Activated naive CD8-positive, alpha-beta T cell treated with anti-CD3 and anti-CD28 coated beads for 36 hours (primary cell): ENCODE results near the gene AATK. TPM values are rescaled to one million over a fixed set of nuclear protein-coding genes. Genes with fewer than 3 reads are reported as not detected.

Experiments used
- DNase-seq: peaks from one replicate; pipeline ENCODE4 v3.0.0; 2021
- H3K27ac Mint-ChIP-seq: one replicate; pipeline ENCODE4 v1.8.0; 2022; ENCODE audit warnings: mild to moderate bottlenecking, moderate library complexity, mixed read lengths
- H3K27me3 Mint-ChIP-seq: one replicate; pipeline ENCODE4 v1.8.0; 2022; ENCODE audit warnings: mild to moderate bottlenecking, mixed read lengths
- H3K36me3 Mint-ChIP-seq: one replicate; pipeline ENCODE4 v1.8.0; 2021; ENCODE audit warnings: mild to moderate bottlenecking, mixed read lengths
- H3K4me1 Mint-ChIP-seq: one replicate; pipeline ENCODE4 v1.8.0; 2021; ENCODE audit warnings: mixed read lengths
- H3K4me3 Mint-ChIP-seq: one replicate; pipeline ENCODE4 v1.8.0; 2022; ENCODE audit warnings: mild to moderate bottlenecking, moderate library complexity, mixed read lengths
- H3K9me3 Mint-ChIP-seq: one replicate; pipeline ENCODE4 v1.8.0; 2022; ENCODE audit warnings: mixed read lengths
- total RNA-seq, 2 experiments: library from RNA; stranded (reverse); gene quantifications; one replicate each; pipeline ENCODE4 v1.2.3, GENCODE V29; 2021

The AATK gene
- total RNA-seq, 2 experiments from 2014 or later: 0.21 to 0.26 TPM

DNA sequence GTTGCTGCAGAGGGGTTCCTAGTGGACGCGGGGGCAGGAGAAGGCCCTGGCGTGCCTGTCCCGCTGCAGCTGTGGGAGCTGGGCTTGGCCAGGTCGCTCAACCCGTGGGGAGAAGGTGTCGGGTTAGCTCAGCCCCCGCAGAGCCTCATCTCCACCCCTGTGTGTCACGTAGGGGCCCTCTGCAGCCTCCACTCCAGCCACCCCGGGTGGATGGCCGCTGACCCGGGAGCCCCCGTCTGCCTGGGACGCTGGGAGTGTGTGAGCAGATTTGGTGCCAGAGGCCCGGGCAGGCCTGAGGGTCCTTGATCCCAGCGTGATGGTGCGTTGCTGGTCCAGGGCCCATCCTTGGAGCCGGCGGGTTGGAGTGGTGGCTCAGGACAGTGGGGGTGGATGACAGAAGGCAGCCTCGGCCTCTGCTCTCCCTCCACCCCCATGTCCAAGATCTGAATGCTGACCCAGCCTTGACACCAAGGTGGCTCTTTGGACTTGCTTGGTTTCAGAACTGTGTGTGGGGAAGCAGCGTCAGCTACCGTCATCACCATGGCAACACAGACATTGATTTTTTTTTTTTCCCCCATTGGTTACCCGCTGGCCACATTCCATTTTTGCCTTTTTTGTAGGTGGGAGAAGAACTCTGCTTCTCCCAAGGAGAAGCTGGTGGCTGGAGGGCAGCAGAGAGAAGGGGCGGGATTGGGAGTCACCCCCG, 95.3 kb downstream of the AATK start:
- Mint-ChIP-seq H3K4me3 (no peak overlapping the region), H3K9me3 (no peaks in the 10 kb centered on the region), H3K4me1 (no peaks in the 10 kb centered on the region), H3K27ac (no peak overlapping the region), H3K27me3 (no peaks in the 10 kb centered on the region), H3K36me3 (peaks cover 2% of the 10 kb centered on the region)
- DNase-seq: no peak

GRCh38 chr17:81069135-81069645, 96.8 kb downstream of the AATK start:
- Mint-ChIP-seq H3K27me3 (no peaks in the 10 kb centered on the region), H3K36me3 (peaks cover 2% of the 10 kb centered on the region), H3K4me3 (no peak overlapping the region)

GRCh38 chr17:81068411-81069134, 97.4 kb downstream of the AATK start:
- Mint-ChIP-seq H3K36me3 (peaks cover 2% of the 10 kb centered on the region), H3K27ac (no peak overlapping the region), H3K4me3 (no peak overlapping the region), H3K27me3 (no peaks in the 10 kb centered on the region), H3K9me3 (no peaks in the 10 kb centered on the region), H3K4me1 (peaks cover 2% of the 10 kb centered on the region)
- DNase-seq: no peak

More at GRCh38 chr17:81069135-81069645, 96.8 kb downstream of the AATK start:
- no peak overlapping the region for H3K27ac Mint-ChIP-seq
- no peaks in the 10 kb centered on the region for H3K9me3 Mint-ChIP-seq
- no peak for DNase-seq
- H3K4me1 Mint-ChIP-seq: no peaks in the 10 kb centered on the region

GRCh38 chr17:81067391-81067811, 98.6 kb downstream of the AATK start:
- peaks cover 2% of the 10 kb centered on the region for H3K4me1 Mint-ChIP-seq
- no peak overlapping the region for H3K27ac Mint-ChIP-seq
- no peaks in the 10 kb centered on the region for H3K27me3 Mint-ChIP-seq
- no peaks in the 10 kb centered on the region for H3K9me3 Mint-ChIP-seq
- no peak overlapping the region for H3K4me3 Mint-ChIP-seq
- H3K36me3 Mint-ChIP-seq: peaks cover 2% of the 10 kb centered on the region
- DNase-seq: no peak

Other genes starting within 250 kb of the AATK start
- gene CHMP6, start 174.4 kb downstream of the AATK start, total RNA-seq: 10 to 100 TPM; 21.6 to 23.8 TPM
- 10 to 100 TPM in 1 of 2 experiments, 1 to 10 TPM in 1; 7.7 to 10.0 TPM for gene BAIAP2, start 131.1 kb downstream of the AATK start, total RNA-seq
- gene PVALEF, start 714 bp downstream of the AATK start, total RNA-seq: not detected
- 10 to 100 TPM in 1 of 2 experiments, 1 to 10 TPM in 1; 8.6 to 10.2 TPM for gene CEP131, start 56.7 kb upstream of the AATK start, total RNA-seq
- gene TEPSIN, start 72.8 kb upstream of the AATK start, total RNA-seq: 10 to 100 TPM; 25.9 to 31.7 TPM
- 100 to 1,000 TPM in 1 of 2 experiments, 10 to 100 TPM in 1; 97.2 to 102 TPM for gene NDUFAF8, start 73.1 kb upstream of the AATK start, total RNA-seq
- 10 to 100 TPM; 35.7 to 38.7 TPM for gene SLC38A10, start 129.1 kb upstream of the AATK start, total RNA-seq
- under 1 TPM; 0.08 to 0.25 TPM for gene BAHCC1, start 229.2 kb upstream of the AATK start, total RNA-seq